ENCODE measurements around the gene VN1R2.
"Not testable (repeated sequence)": the region's sequence is repeated elsewhere in the genome, so short reads cannot be mapped to it uniquely, and the experiment has no call there.

DNA sequence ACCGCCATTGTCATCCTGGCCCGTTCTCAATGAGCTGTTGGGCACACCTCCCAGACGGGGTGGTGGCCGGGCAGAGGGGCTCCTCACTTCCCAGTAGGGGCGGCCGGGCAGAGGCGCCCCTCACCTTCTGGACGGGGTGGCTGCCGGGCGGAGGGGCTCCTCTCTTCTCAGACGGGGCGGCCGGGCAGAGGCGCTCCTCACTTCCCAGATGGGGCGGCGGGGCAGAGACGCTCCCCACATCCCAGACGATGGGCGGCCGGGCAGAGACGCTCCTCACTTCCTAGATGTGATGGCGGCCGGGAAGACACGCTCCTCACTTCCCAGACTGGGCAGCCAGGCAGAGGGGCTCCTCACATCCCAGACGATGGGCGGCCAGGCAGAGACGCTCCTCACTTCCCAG, 11.8 kb downstream of the VN1R2 start:
- TF ChIP-seq, protein P1, sequence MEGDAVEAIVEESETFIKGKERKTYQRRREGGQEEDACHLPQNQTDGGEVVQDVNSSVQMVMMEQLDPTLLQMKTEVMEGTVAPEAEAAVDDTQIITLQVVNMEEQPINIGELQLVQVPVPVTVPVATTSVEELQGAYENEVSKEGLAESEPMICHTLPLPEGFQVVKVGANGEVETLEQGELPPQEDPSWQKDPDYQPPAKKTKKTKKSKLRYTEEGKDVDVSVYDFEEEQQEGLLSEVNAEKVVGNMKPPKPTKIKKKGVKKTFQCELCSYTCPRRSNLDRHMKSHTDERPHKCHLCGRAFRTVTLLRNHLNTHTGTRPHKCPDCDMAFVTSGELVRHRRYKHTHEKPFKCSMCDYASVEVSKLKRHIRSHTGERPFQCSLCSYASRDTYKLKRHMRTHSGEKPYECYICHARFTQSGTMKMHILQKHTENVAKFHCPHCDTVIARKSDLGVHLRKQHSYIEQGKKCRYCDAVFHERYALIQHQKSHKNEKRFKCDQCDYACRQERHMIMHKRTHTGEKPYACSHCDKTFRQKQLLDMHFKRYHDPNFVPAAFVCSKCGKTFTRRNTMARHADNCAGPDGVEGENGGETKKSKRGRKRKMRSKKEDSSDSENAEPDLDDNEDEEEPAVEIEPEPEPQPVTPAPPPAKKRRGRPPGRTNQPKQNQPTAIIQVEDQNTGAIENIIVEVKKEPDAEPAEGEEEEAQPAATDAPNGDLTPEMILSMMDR (conservative IDR thresholded peaks at IDR 0.05) = not testable (repeated sequence)
- TF ChIP-seq ZFX (IDR thresholded peaks at IDR 0.05) = not testable (repeated sequence)

All from C4-2B (cell line).